Activated T-cell treated with anti-CD3 and anti-CD28 coated beads, Interleukin-2, amount 50 U/mL, for 24 hours (primary cell): Measurements from ENCODE around the gene SAP25.

Experiments used
- DNase-seq: peaks from one replicate; pipeline ENCODE4 v3.0.0-alpha.2; 2020
- H3K27ac Mint-ChIP-seq: 2 replicates; pipeline ENCODE4 v1.8.0; 2020; ENCODE audit warnings: mild to moderate bottlenecking, mixed read lengths
- H3K27me3 Mint-ChIP-seq: 2 replicates; pipeline ENCODE4 v1.8.0; 2020; ENCODE audit warnings: mixed read lengths
- H3K36me3 Mint-ChIP-seq: 2 replicates; pipeline ENCODE4 v1.8.0; 2020; ENCODE audit warnings: low read depth, mixed read lengths
- H3K4me1 Mint-ChIP-seq: 2 replicates; pipeline ENCODE4 v1.8.0; 2020; ENCODE audit warnings: low read depth, mixed read lengths
- H3K4me3 Mint-ChIP-seq: 2 replicates; pipeline ENCODE4 v1.8.0; 2020; ENCODE audit warnings: mild to moderate bottlenecking, moderate library complexity, mixed read lengths
- H3K9me3 Mint-ChIP-seq: 2 replicates; pipeline ENCODE4 v1.8.0; 2020; ENCODE audit warnings: mixed read lengths

Gene SAP25

GRCh38 chr7:100575746-100576383 lies 2.2 kb upstream of the SAP25 start:
- Mint-ChIP-seq H3K36me3 (peaks cover 35% of the 10 kb centered on the region), H3K27ac (no peak overlapping the region), H3K4me1 (peaks cover 13% of the 10 kb centered on the region), H3K9me3 (no peaks in the 10 kb centered on the region), H3K27me3 (no peaks in the 10 kb centered on the region), H3K4me3 (no peak overlapping the region)
- no peak for DNase-seq

GRCh38 chr7:100575206-100575631 lies 1.5 kb upstream of the SAP25 start:
- DNase-seq, result no peak
- no peaks in the 10 kb centered on the region for H3K27me3 Mint-ChIP-seq
- H3K9me3 Mint-ChIP-seq, result no peaks in the 10 kb centered on the region
- H3K4me3 Mint-ChIP-seq, result no peak overlapping the region
- H3K36me3 Mint-ChIP-seq, result peaks cover 35% of the 10 kb centered on the region
- H3K27ac Mint-ChIP-seq, result no peak overlapping the region
- peaks cover 18% of the 10 kb centered on the region for H3K4me1 Mint-ChIP-seq

GRCh38 chr7:100574362-100575205 lies 884 bp upstream of the SAP25 start:
- Mint-ChIP-seq H3K27me3 (no peaks in the 10 kb centered on the region), H3K9me3 (no peaks in the 10 kb centered on the region), H3K27ac (peak overlapping the region; percentile 78), H3K4me3 (no peak overlapping the region), H3K36me3 (peaks cover 35% of the 10 kb centered on the region), H3K4me1 (peaks cover 23% of the 10 kb centered on the region)
- no peak for DNase-seq

GRCh38 chr7:100572949-100573675 lies 588 bp downstream of the SAP25 start:
- Mint-ChIP-seq H3K4me3 (no peak overlapping the region), H3K27ac (peak overlapping the region; percentile 50), H3K27me3 (no peaks in the 10 kb centered on the region), H3K36me3 (peaks cover 35% of the 10 kb centered on the region), H3K4me1 (peaks cover 35% of the 10 kb centered on the region), H3K9me3 (no peaks in the 10 kb centered on the region)
- no peak for DNase-seq

DNA sequence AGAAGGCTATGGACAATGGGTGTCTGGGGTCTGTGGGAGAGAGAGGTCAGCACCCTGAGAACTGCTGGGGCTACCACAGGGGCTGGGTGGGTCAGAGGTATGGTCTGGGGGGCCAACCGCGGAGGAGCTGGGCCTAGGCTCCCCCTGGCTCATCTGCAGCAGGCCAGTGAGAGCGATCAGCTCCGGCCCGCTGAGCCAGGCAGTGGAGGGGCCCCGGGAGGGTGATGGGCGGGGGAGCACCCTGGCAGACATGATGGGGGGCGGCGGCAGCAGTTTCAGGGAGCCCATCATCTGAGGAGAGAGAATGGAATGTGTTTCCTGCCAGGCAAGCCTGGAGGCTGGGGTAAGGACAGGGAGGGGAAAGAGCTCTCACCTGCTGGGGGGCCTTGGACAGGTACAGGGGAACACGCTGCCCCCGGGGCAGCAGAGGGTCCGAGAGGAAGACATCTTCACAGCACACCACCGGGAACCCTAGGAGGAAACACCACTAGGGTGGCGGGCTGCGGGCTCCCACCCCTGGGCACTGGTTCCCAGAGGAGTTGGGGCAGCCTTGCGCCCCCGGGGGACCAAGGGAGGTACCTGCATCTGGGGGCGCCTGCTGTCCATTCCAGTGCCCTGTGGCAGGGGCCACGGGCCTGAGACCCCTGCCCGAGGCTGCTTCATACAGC lies 1.3 kb downstream of the SAP25 start:
- Mint-ChIP-seq H3K9me3 (no peaks in the 10 kb centered on the region), H3K4me1 (peaks cover 42% of the 10 kb centered on the region), H3K4me3 (no peak overlapping the region), H3K36me3 (peaks cover 35% of the 10 kb centered on the region), H3K27ac (peak overlapping the region; percentile 65), H3K27me3 (no peaks in the 10 kb centered on the region)
- no peak for DNase-seq

DNA sequence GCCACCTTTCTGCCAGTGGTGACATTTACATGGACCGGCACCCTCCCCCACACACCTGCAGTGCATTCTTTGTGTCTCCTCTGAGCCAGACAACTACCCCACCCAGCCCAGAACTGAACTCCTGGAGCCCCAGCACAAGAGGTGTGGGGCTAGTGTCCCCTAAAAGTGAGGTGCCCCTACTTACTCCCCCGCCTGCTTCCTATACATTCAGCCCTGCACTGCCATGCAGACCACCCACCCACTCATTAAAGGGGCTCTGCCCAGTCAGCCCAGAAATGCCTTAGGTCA lies 1.9 kb downstream of the SAP25 start:
- Mint-ChIP-seq H3K27ac (peak overlapping the region; percentile 65), H3K9me3 (no peaks in the 10 kb centered on the region), H3K27me3 (no peaks in the 10 kb centered on the region), H3K4me1 (peaks cover 45% of the 10 kb centered on the region), H3K4me3 (no peak overlapping the region), H3K36me3 (peaks cover 33% of the 10 kb centered on the region)
- DNase-seq, result no peak

GRCh38 chr7:100570954-100571828 lies 2.5 kb downstream of the SAP25 start:
- H3K27ac Mint-ChIP-seq, result peak overlapping the region; percentile 65
- H3K4me3 Mint-ChIP-seq, result peak overlapping the region; percentile 27
- peaks cover 45% of the 10 kb centered on the region for H3K4me1 Mint-ChIP-seq
- H3K9me3 Mint-ChIP-seq, result no peaks in the 10 kb centered on the region
- DNase-seq, result no peak
- no peaks in the 10 kb centered on the region for H3K27me3 Mint-ChIP-seq
- peaks cover 32% of the 10 kb centered on the region for H3K36me3 Mint-ChIP-seq

DNA sequence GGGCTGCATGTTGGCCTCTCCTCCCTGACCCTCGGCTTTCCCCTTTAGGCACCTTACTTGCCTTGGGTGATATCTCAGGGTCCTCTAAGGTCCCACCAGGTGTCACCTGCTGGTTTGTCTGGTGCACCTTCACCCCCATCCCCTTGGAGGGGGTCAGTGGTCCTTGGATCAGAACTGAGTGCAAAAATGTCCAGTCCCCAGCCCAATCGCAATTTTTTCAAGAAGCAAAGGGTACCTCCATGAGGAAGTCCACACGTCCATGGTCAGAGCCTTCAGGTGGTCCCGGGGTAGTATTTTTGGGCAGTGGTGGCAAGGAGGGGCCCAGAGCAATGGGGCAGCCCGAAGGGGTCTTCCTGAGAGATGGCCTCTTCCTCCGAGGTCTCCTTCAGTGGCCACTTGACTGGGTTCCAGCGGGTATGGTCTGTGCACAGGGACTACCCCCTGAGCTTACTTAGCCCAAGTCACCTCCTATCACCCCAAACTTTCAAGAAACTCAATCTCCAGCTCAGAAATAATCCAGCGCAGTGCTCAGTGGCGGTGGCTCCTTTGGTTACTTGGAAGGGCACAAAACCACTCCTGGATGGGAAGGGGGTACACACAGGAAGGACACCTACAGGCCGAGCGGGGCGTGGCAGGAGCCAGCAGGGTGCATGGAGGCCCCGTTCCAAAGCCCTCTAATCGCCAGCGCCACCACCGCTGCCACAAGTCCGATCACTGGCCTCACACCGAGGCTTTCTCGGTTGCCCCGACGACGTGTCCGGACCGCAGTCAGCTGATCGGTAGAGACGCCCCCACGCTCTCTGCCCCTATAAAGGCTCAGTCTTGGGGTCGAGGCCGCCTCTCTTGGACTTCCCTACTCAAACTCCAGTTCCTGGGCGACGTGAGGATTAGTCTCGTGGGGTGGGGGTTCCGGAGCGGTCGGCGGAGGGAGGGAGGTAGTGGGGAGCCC lies 4.5 kb downstream of the SAP25 start:
- H3K4me1 Mint-ChIP-seq, result peaks cover 45% of the 10 kb centered on the region
- H3K36me3 Mint-ChIP-seq, result peaks cover 29% of the 10 kb centered on the region
- DNase-seq, result peak; percentile 68
- H3K4me3 Mint-ChIP-seq, result no peak overlapping the region
- H3K27ac Mint-ChIP-seq, result peak overlapping the region; percentile 3
- no peaks in the 10 kb centered on the region for H3K9me3 Mint-ChIP-seq
- H3K27me3 Mint-ChIP-seq, result no peaks in the 10 kb centered on the region

GRCh38 chr7:100568176-100568895 lies 5.4 kb downstream of the SAP25 start:
- no peaks in the 10 kb centered on the region for H3K9me3 Mint-ChIP-seq
- no peaks in the 10 kb centered on the region for H3K27me3 Mint-ChIP-seq
- H3K36me3 Mint-ChIP-seq, result peaks cover 38% of the 10 kb centered on the region
- H3K27ac Mint-ChIP-seq, result peak overlapping the region; percentile 56
- no peak overlapping the region for H3K4me3 Mint-ChIP-seq
- peaks cover 50% of the 10 kb centered on the region for H3K4me1 Mint-ChIP-seq
- no peak for DNase-seq

DNA sequence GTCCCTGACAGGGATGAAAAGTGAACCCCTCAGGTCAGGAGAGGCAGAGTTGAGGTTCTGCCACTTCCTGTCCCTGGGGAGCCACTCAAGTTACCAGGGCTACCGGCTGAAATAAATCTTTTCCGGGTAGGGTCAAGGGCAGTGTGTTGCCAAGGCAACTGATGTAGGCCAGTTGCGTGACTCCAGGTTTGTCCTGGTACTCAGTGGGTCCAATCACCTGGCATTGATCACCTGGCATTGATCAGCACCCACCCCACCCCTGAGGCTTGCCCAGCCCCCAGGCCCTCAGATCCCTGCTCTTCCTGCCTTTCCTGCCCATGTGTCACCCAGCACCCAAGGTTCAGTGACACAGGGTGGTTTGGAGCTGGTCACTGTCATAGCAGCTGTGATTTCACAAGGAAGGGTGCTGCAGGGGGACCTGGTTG lies 5.9 kb downstream of the SAP25 start:
- no peaks in the 10 kb centered on the region for H3K9me3 Mint-ChIP-seq
- no peak for DNase-seq
- H3K27ac Mint-ChIP-seq, result peak overlapping the region; percentile 75
- H3K4me1 Mint-ChIP-seq, result peaks cover 50% of the 10 kb centered on the region
- peaks cover 44% of the 10 kb centered on the region for H3K36me3 Mint-ChIP-seq
- no peak overlapping the region for H3K4me3 Mint-ChIP-seq
- no peaks in the 10 kb centered on the region for H3K27me3 Mint-ChIP-seq

GRCh38 chr7:100567031-100567730 lies 6.5 kb downstream of the SAP25 start:
- Mint-ChIP-seq H3K4me3 (no peak overlapping the region), H3K4me1 (peaks cover 48% of the 10 kb centered on the region), H3K9me3 (no peaks in the 10 kb centered on the region), H3K27ac (peak overlapping the region; percentile 75), H3K36me3 (peaks cover 45% of the 10 kb centered on the region), H3K27me3 (no peaks in the 10 kb centered on the region)
- no peak for DNase-seq

- H3K4me1 Mint-ChIP-seq, result peaks cover 39% of the 10 kb centered on the region
- DNase-seq, result no peak
- H3K36me3 Mint-ChIP-seq, result peaks cover 53% of the 10 kb centered on the region
- H3K27me3 Mint-ChIP-seq, result no peaks in the 10 kb centered on the region
- no peak overlapping the region for H3K4me3 Mint-ChIP-seq
- peak overlapping the region; percentile 9 for H3K27ac Mint-ChIP-seq
- H3K9me3 Mint-ChIP-seq, result no peaks in the 10 kb centered on the region
Observed at GRCh38 chr7:100566018-100566531, 7.6 kb downstream of the SAP25 start.
